NB4 (cell line): ENCODE results near the gene UNC79.

ENCODE experiments used
- MYC ChIP-seq: IDR thresholded peaks from 2 replicates; pipeline ENCODE4 v1.6.1; 2011; ENCODE audit warnings: low read depth, low read length
- POLR2A ChIP-seq: IDR thresholded peaks from 2 replicates; pipeline ENCODE4 v1.6.1; 2011; ENCODE audit warnings: mild to moderate bottlenecking; ENCODE audit not compliant: insufficient read length; ENCODE audit errors: extremely low read depth
- TF ChIP-seq, protein P1 (sequence below): IDR thresholded peaks from one replicate; pipeline ENCODE4 v1.5.1; 2012; ENCODE audit warnings: low read depth, low read length
- TF ChIP-seq, protein P2 (sequence below): IDR thresholded peaks from 2 replicates; pipeline ENCODE4 v1.6.1; 2011; ENCODE audit warnings: low read depth, low read length

DNA sequence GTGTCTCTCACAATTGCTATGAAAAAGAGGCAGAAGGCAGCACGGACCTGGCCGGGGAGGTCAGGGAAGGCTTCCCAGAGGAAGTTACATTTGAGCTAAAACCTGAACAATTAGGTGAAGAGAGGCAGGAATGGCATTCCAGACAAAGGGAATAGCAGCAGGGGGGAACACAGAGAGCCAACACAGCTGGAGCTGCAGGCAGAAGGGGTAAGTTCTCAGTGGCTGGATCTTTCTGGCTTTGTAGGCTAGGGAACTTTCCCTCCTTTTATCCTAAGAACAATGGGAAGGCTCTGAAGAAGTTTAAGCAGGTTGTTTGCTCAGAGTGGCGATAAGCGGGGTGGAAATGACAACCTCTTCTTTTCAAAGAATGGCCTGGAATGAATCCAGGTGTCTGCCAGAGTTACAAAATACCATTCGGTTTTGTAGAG, 257.5 kb downstream of the UNC79 start:
- TF ChIP-seq, protein P1, sequence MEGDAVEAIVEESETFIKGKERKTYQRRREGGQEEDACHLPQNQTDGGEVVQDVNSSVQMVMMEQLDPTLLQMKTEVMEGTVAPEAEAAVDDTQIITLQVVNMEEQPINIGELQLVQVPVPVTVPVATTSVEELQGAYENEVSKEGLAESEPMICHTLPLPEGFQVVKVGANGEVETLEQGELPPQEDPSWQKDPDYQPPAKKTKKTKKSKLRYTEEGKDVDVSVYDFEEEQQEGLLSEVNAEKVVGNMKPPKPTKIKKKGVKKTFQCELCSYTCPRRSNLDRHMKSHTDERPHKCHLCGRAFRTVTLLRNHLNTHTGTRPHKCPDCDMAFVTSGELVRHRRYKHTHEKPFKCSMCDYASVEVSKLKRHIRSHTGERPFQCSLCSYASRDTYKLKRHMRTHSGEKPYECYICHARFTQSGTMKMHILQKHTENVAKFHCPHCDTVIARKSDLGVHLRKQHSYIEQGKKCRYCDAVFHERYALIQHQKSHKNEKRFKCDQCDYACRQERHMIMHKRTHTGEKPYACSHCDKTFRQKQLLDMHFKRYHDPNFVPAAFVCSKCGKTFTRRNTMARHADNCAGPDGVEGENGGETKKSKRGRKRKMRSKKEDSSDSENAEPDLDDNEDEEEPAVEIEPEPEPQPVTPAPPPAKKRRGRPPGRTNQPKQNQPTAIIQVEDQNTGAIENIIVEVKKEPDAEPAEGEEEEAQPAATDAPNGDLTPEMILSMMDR = no peak
- TF ChIP-seq MYC (no peak), POLR2A (no peak)
- TF ChIP-seq, protein P2, sequence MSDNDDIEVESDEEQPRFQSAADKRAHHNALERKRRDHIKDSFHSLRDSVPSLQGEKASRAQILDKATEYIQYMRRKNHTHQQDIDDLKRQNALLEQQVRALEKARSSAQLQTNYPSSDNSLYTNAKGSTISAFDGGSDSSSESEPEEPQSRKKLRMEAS = no peak
